SU-DHL-6 (cell line): Measurements from ENCODE around the gene GTPBP4.

Source experiments
- H2AFZ ChIP-seq: fragments of 200-600 bp; sonication (generic); 2 replicates; pipeline ENCODE4 v1.6.1; 2014; ENCODE audit warnings: low read depth, mild to moderate bottlenecking, moderate library complexity, mixed read lengths, antibody characterized with exemption, low read length; ENCODE audit not compliant: severe bottlenecking
- H3F3A ChIP-seq: fragments of 200-600 bp; shearing (Covaris generic); 2 replicates; pipeline ENCODE4 v1.6.0; 2016; ENCODE audit warnings: antibody characterized with exemption, mild to moderate bottlenecking; ENCODE audit not compliant: insufficient read depth
- H3K27ac ChIP-seq: fragments of 200-600 bp; sonication (generic); 2 replicates; pipeline ENCODE4 v1.5.1; 2016; ENCODE audit warnings: low read depth, mild to moderate bottlenecking, low read length, moderate library complexity, mixed read lengths
- H3K27me3 ChIP-seq: fragments of 200-600 bp; sonication (generic), shearing (Covaris generic); 2 replicates; pipeline ENCODE4 v1.6.0; 2014; ENCODE audit warnings: mild to moderate bottlenecking, low read length
- H3K36me3 ChIP-seq: fragments of 200-600 bp; sonication (generic); 2 replicates; pipeline ENCODE4 v1.6.1; 2014; ENCODE audit warnings: mild to moderate bottlenecking, low read length, mixed read lengths
- H3K4me2 ChIP-seq: fragments of 300-600, 200-600 bp; shearing (Covaris generic), sonication (generic); 2 replicates; pipeline ENCODE4 v1.6.0; 2014; ENCODE audit warnings: low read length, low read depth, mild to moderate bottlenecking; ENCODE audit not compliant: poor library complexity, severe bottlenecking
- H3K4me3 ChIP-seq: fragments of 200-600 bp; sonication (generic); 2 replicates; pipeline ENCODE4 v1.5.1; 2014; ENCODE audit warnings: antibody characterized with exemption, low read length, mild to moderate bottlenecking, mixed read lengths; ENCODE audit not compliant: insufficient read depth, poor library complexity, severe bottlenecking
- H3K79me2 ChIP-seq: fragments of 200-600 bp; sonication (generic); 2 replicates; pipeline ENCODE4 v1.6.1; 2014; ENCODE audit warnings: mild to moderate bottlenecking, low read length, moderate library complexity; ENCODE audit not compliant: insufficient read depth
- H3K9ac ChIP-seq: fragments of 200-600 bp; sonication (generic); 2 replicates; pipeline ENCODE4 v1.7.0; 2014; ENCODE audit warnings: mild to moderate bottlenecking, low read length
- H3K9me2 ChIP-seq: fragments of 200-600 bp; sonication (generic); replicated peaks from 2 replicates; pipeline ENCODE4 v1.6.1; 2014; ENCODE audit warnings: low read length; ENCODE audit not compliant: insufficient read depth
- H3K9me3 ChIP-seq: fragments of 200-600 bp; sonication (generic); 2 replicates; pipeline ENCODE4 v1.6.1; 2014; ENCODE audit warnings: low read length, mixed read lengths; ENCODE audit not compliant: insufficient read depth
- H4K20me1 ChIP-seq: fragments of 200-600 bp; sonication (generic); 2 replicates; pipeline ENCODE4 v1.6.1; 2014; ENCODE audit warnings: low read depth, mild to moderate bottlenecking, antibody characterized with exemption, low read length, moderate library complexity, mixed read lengths
- CTCF ChIP-seq: fragments of 200-600 bp; sonication (generic); IDR thresholded peaks from one replicate; pipeline ENCODE4 v1.5.1; 2017; ENCODE audit warnings: antibody characterized with exemption, mild to moderate bottlenecking, low read length, moderate library complexity; ENCODE audit not compliant: insufficient read depth, poor library complexity, severe bottlenecking
- EZH2phosphoT487 ChIP-seq: fragments of 200-600 bp; sonication (generic), shearing (Covaris generic); conservative IDR thresholded peaks from 2 replicates; pipeline ENCODE4 v1.6.1; 2018; ENCODE audit warnings: mild to moderate bottlenecking, antibody characterized with exemption, low read length, moderate library complexity, mixed read lengths

GTPBP4 gene

GRCh38 chr10:953836-954235 is 34.4 kb upstream of the GTPBP4 start:
- Histone ChIP-seq H2AFZ (no peak overlapping the region), H3K36me3 (no peaks in the 10 kb centered on the region), H3K4me3 (no peak overlapping the region), H3K27ac (no peak overlapping the region), H3K4me2 (no peak overlapping the region), H3K79me2 (no peaks in the 10 kb centered on the region), H3K9ac (no peak overlapping the region), H3K9me3 (no peaks in the 10 kb centered on the region), H3K27me3 (no peaks in the 10 kb centered on the region), H3F3A (no peaks in the 10 kb centered on the region), H4K20me1 (no peaks in the 10 kb centered on the region), H3K9me2 (no peaks in the 10 kb centered on the region)
- TF ChIP-seq CTCF (no peak), EZH2phosphoT487 (no peak)

- H2AFZ ChIP-seq = no peak overlapping the region
- no peaks in the 10 kb centered on the region for H3K9me2 ChIP-seq
- H3K27ac ChIP-seq = no peak overlapping the region
- H3K27me3 ChIP-seq = no peaks in the 10 kb centered on the region
- H4K20me1 ChIP-seq = no peaks in the 10 kb centered on the region
- no peaks in the 10 kb centered on the region for H3F3A ChIP-seq
- H3K4me2 ChIP-seq = no peak overlapping the region
- no peaks in the 10 kb centered on the region for H3K36me3 ChIP-seq
- H3K79me2 ChIP-seq = no peaks in the 10 kb centered on the region
- no peaks in the 10 kb centered on the region for H3K9me3 ChIP-seq
- TF ChIP-seq CTCF (no peak), EZH2phosphoT487 (no peak)
- no peak overlapping the region for H3K9ac ChIP-seq
- H3K4me3 ChIP-seq = no peak overlapping the region
Measured at GRCh38 chr10:954396-954795, 33.8 kb upstream of the GTPBP4 start.

- Histone ChIP-seq H3K9ac (no peak overlapping the region), H3K27ac (no peak overlapping the region), H3K36me3 (no peaks in the 10 kb centered on the region), H3K9me3 (no peaks in the 10 kb centered on the region), H2AFZ (no peak overlapping the region), H4K20me1 (no peaks in the 10 kb centered on the region), H3K4me3 (no peak overlapping the region), H3K4me2 (no peak overlapping the region), H3F3A (no peaks in the 10 kb centered on the region), H3K9me2 (no peaks in the 10 kb centered on the region), H3K79me2 (no peaks in the 10 kb centered on the region), H3K27me3 (no peaks in the 10 kb centered on the region)
- TF ChIP-seq EZH2phosphoT487 (no peak), CTCF (no peak)
Measured at GRCh38 chr10:955127-955819, 33.0 kb upstream of the GTPBP4 start.
